DOHH2 (cell line): ENCODE data around the gene UVRAG.

Source experiments
- CTCF ChIP-seq: fragments of 200-600 bp; sonication (generic); IDR thresholded peaks from one replicate; pipeline ENCODE4 v1.5.1; 2014; ENCODE audit warnings: antibody characterized with exemption, mild to moderate bottlenecking, low read depth, low read length; ENCODE audit not compliant: poor library complexity, severe bottlenecking
- EZH2phosphoT487 ChIP-seq: fragments of 200-600 bp; sonication (generic); IDR thresholded peaks from 2 replicates; pipeline ENCODE4 v1.6.1; 2017; ENCODE audit warnings: borderline replicate concordance, mild to moderate bottlenecking, antibody characterized with exemption, low read length, moderate library complexity, mixed read lengths

GRCh38 chr11:75940911-75941310 lies 125.9 kb downstream of the UVRAG start:
- TF ChIP-seq CTCF, result no peak
- no peak for TF ChIP-seq EZH2phosphoT487
